HG02763 (cell line): ENCODE results near the gene TDRD7.
A peak's percentile ranks its signal among the peaks of the same experiment; 100 is the strongest.

ENCODE experiments used
- ATAC-seq: cut with Tn5 transposase; IDR thresholded peaks from one replicate; pipeline ENCODE4 v1.9.1; 2021; ENCODE audit warnings: mild to moderate bottlenecking, moderate library complexity; ENCODE audit not compliant: unreplicated experiment

TDRD7 gene

GRCh38 chr9:97411789-97412625 is at the start of gene TDRD7:
Gene TDRD7, plus strand, starts transcription at chr9:97412096. Its CDS starts 16,370 bp downstream, at chr9:97428466.
- ATAC-seq, result peak; percentile 88

GRCh38 chr9:97362777-97363545 is 48.9 kb upstream of the TDRD7 start:
- no peak for ATAC-seq

GRCh38 chr9:97363661-97364299 is 48.1 kb upstream of the TDRD7 start:
- ATAC-seq, result no peak

- no peak for ATAC-seq
These were observed 47.0 kb upstream of the TDRD7 start for GRCh38 chr9:97364769-97365490.

GRCh38 chr9:97365634-97366033 is 46.3 kb upstream of the TDRD7 start:
- no peak for ATAC-seq

GRCh38 chr9:97366476-97366875 is 45.4 kb upstream of the TDRD7 start:
- no peak for ATAC-seq

- no peak for ATAC-seq
These were observed 45.0 kb upstream of the TDRD7 start for GRCh38 chr9:97366889-97367288.

GRCh38 chr9:97367729-97368128 is 44.2 kb upstream of the TDRD7 start:
- ATAC-seq, result no peak

- no peak for ATAC-seq
These were observed 42.9 kb upstream of the TDRD7 start for GRCh38 chr9:97368964-97369363.

GRCh38 chr9:97372580-97372979 is 39.3 kb upstream of the TDRD7 start:
- no peak for ATAC-seq

- no peak for ATAC-seq
These were observed 38.6 kb upstream of the TDRD7 start for GRCh38 chr9:97373331-97373730.

- no peak for ATAC-seq
These were observed 37.1 kb upstream of the TDRD7 start for GRCh38 chr9:97374811-97375210.

- ATAC-seq, result no peak
These were observed 35.0 kb upstream of the TDRD7 start for GRCh38 chr9:97376902-97377301.

- no peak for ATAC-seq
These were observed 29.7 kb upstream of the TDRD7 start for GRCh38 chr9:97382099-97382718.

- ATAC-seq, result no peak
These were observed 27.3 kb upstream of the TDRD7 start for GRCh38 chr9:97384406-97385262.

GRCh38 chr9:97385626-97386264 is 26.2 kb upstream of the TDRD7 start:
- ATAC-seq, result no peak

- ATAC-seq, result no peak
These were observed 25.6 kb upstream of the TDRD7 start for GRCh38 chr9:97386265-97386633.

- ATAC-seq, result no peak
These were observed 25.0 kb upstream of the TDRD7 start for GRCh38 chr9:97386733-97387503.
